ENCODE data around the gene SLC51B.
"Not testable (repeated sequence)": the region's sequence is repeated elsewhere in the genome, so short reads cannot be mapped to it uniquely, and the experiment has no call there.

The SLC51B gene

GRCh38 chr15:65008983-65009382, 36.2 kb upstream of the SLC51B start:
- ChIA-PET POLR2A (interaction anchor here (1.0 to 1.2 kb wide), 2 partner anchors 19 to 29 kb away, joined by 3 to 5 read pairs; partner anchors contain the start of gene SPG21), CTCF (interaction anchor here (0.6 to 1.2 kb wide), 3 partner anchors 13 to 513 kb away, joined by 3 to 6 read pairs (median 3); no protein-coding TSS in a partner anchor)
- no peak for TF ChIP-seq BHLHE40 (IDR thresholded peaks at IDR 0.05; ENCODE audit: borderline replicate concordance)
- TF ChIP-seq PKNOX1 (IDR thresholded peaks at IDR 0.05), result no peak
- no peak for TF ChIP-seq ZNF384 (IDR thresholded peaks at IDR 0.05)
- TF ChIP-seq HDGF (IDR thresholded peaks at IDR 0.05; ENCODE audit: borderline replicate concordance), result no peak
- TF ChIP-seq NFRKB (IDR thresholded peaks at IDR 0.05), result no peak
- no peak for TF ChIP-seq FOXK2 (IDR thresholded peaks at IDR 0.05)
- no peak for TF ChIP-seq SUZ12 (IDR thresholded peaks at IDR 0.05)
- DNase-seq (ENCODE audit: extremely low spot score), result no peak

GRCh38 chr15:65011198-65011597, 34.0 kb upstream of the SLC51B start:
- CTCF ChIA-PET, result not testable (repeated sequence)

GRCh38 chr15:65020419-65020818, 24.8 kb upstream of the SLC51B start:
- CTCF ChIA-PET, result interaction anchor here (0.7 kb wide), 1 partner anchor 35 kb away, joined by 5 read pairs; no protein-coding TSS in a partner anchor
- POLR2A ChIA-PET, result no interaction called here
- TF ChIP-seq ZNF384 (IDR thresholded peaks at IDR 0.05) (no peak), FOXA1 (IDR thresholded peaks at IDR 0.05) (no peak), LEF1 (IDR thresholded peaks at IDR 0.05; ENCODE audit: borderline replicate concordance) (no peak), FOXM1 (IDR thresholded peaks at IDR 0.05; ENCODE audit: borderline replicate concordance) (no peak), PKNOX1 (IDR thresholded peaks at IDR 0.05) (no peak), FOXK2 (IDR thresholded peaks at IDR 0.05) (no peak), ARNT (IDR thresholded peaks at IDR 0.05) (no peak)
- DNase-seq (ENCODE audit: extremely low spot score), result no peak

More at GRCh38 chr15:65011198-65011597, 34.0 kb upstream of the SLC51B start:
- DNase-seq (ENCODE audit: extremely low spot score); POLR2A ChIA-PET: not testable (repeated sequence)

- TF ChIP-seq NFRKB (IDR thresholded peaks at IDR 0.05) (no peak), TARDBP (IDR thresholded peaks at IDR 0.05) (no peak), PKNOX1 (IDR thresholded peaks at IDR 0.05) (no peak), SUZ12 (IDR thresholded peaks at IDR 0.05) (no peak), ZNF384 (IDR thresholded peaks at IDR 0.05) (no peak), BHLHE40 (IDR thresholded peaks at IDR 0.05; ENCODE audit: borderline replicate concordance) (no peak), ELF4 (IDR thresholded peaks at IDR 0.05) (no peak), FOXM1 (IDR thresholded peaks at IDR 0.05; ENCODE audit: borderline replicate concordance) (no peak), L3MBTL2 (conservative IDR thresholded peaks at IDR 0.05) (no peak), CTBP1 (IDR thresholded peaks at IDR 0.05; ENCODE audit: borderline replicate concordance) (no peak), SP1 (IDR thresholded peaks at IDR 0.05) (no peak), HDGF (IDR thresholded peaks at IDR 0.05; ENCODE audit: borderline replicate concordance) (no peak), ARNT (IDR thresholded peaks at IDR 0.05) (no peak), FOXA1 (IDR thresholded peaks at IDR 0.05) (no peak), LEF1 (IDR thresholded peaks at IDR 0.05; ENCODE audit: borderline replicate concordance) (no peak)
- ChIA-PET POLR2A (no interaction called here), CTCF (no interaction called here)
- no peak for DNase-seq (ENCODE audit: extremely low spot score)
Measured at GRCh38 chr15:65021488-65021887, 23.7 kb upstream of the SLC51B start.

- DNase-seq (ENCODE audit: extremely low spot score), result no peak
- CTCF ChIA-PET, result no interaction called here
- no peak for TF ChIP-seq FOXA1 (IDR thresholded peaks at IDR 0.05)
- no peak for TF ChIP-seq FOXM1 (IDR thresholded peaks at IDR 0.05; ENCODE audit: borderline replicate concordance)
- POLR2A ChIA-PET, result no interaction called here
Measured at GRCh38 chr15:65026756-65027155, 18.4 kb upstream of the SLC51B start.

GRCh38 chr15:65027593-65027992, 17.6 kb upstream of the SLC51B start:
- TF ChIP-seq LEF1 (IDR thresholded peaks at IDR 0.05; ENCODE audit: borderline replicate concordance), result no peak
- no peak for TF ChIP-seq HDGF (IDR thresholded peaks at IDR 0.05; ENCODE audit: borderline replicate concordance)
- TF ChIP-seq TARDBP (IDR thresholded peaks at IDR 0.05), result no peak
- TF ChIP-seq L3MBTL2 (conservative IDR thresholded peaks at IDR 0.05), result no peak
- no peak for TF ChIP-seq FOXK2 (IDR thresholded peaks at IDR 0.05)
- TF ChIP-seq ARNT (IDR thresholded peaks at IDR 0.05), result no peak
- TF ChIP-seq CTBP1 (IDR thresholded peaks at IDR 0.05; ENCODE audit: borderline replicate concordance), result no peak
- TF ChIP-seq FOXA1 (IDR thresholded peaks at IDR 0.05), result no peak
- TF ChIP-seq FOXM1 (IDR thresholded peaks at IDR 0.05; ENCODE audit: borderline replicate concordance), result no peak
- TF ChIP-seq SUZ12 (IDR thresholded peaks at IDR 0.05), result no peak
- TF ChIP-seq PKNOX1 (IDR thresholded peaks at IDR 0.05), result no peak
- TF ChIP-seq SP1 (IDR thresholded peaks at IDR 0.05), result no peak
- no peak for TF ChIP-seq ELF4 (IDR thresholded peaks at IDR 0.05)
- TF ChIP-seq NFRKB (IDR thresholded peaks at IDR 0.05), result no peak
- no peak for TF ChIP-seq BHLHE40 (IDR thresholded peaks at IDR 0.05; ENCODE audit: borderline replicate concordance)
- TF ChIP-seq ZNF384 (IDR thresholded peaks at IDR 0.05), result no peak
- ChIA-PET POLR2A (no interaction called here), CTCF (no interaction called here)
- DNase-seq (ENCODE audit: extremely low spot score), result no peak

Measured in HEK293T (cell line).